ENCODE data around the gene LSM3.

The LSM3 gene

DNA sequence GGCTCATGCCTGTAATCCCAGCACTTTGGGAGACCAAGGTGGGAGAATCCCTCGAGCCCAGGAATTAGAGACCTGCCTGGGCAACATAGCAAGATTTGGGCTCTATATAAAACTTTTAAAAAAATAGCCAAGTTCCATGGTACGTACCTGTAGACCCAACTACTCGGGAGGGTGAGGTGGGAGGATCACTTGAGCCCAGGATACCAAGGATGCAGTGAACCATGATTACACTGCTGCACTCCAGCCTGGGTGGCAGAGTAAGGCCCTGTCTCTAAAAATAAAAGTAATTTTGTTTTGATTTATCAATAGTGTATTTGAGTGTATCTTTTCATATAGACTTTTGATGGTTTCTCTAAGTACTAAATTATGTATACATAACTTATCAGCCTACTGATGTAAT is 63.1 kb downstream of the LSM3 start:
- no peak for DNase-seq (ENCODE audit: low read depth)

DNA sequence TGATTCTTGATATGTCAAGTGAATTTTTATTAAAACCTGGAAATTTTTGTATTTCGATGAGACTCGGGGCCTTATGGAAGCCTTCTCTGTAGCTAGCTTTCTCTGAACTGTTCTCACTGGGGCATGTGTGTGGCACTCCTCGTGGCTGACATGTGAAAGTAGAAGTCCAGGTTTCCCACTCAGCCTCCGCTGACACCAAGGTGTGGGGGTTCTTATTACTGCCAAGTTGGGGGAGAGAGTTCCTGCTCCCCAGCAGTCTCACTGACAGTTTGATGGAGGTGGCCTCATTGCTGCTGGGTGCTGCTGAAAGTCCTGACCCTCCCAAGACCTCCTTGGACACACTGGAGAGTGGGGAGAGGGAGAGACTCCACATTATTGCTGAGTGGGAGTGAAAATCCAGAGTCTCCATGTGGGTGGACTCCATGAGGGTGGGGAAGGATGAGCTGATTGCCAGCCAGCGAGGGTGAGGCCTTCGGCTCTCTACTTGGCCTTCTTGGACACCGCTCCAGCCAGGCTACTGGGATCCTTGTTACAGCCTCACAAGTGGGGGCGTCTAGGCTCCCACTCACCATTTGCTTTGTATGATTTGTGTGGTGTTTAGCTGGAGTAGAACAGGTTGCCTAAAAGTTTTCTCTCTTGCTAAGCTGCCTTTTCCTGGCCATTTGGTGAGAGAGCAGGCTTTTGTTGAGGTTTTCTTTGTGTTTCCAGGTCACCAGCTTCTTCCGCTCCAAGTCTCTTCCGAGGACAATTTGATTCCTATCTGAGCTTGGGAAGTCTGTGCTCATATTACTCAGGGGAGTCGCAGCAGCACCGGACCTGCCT is 64.1 kb downstream of the LSM3 start:
- no peak for DNase-seq (ENCODE audit: low read depth)

DNA sequence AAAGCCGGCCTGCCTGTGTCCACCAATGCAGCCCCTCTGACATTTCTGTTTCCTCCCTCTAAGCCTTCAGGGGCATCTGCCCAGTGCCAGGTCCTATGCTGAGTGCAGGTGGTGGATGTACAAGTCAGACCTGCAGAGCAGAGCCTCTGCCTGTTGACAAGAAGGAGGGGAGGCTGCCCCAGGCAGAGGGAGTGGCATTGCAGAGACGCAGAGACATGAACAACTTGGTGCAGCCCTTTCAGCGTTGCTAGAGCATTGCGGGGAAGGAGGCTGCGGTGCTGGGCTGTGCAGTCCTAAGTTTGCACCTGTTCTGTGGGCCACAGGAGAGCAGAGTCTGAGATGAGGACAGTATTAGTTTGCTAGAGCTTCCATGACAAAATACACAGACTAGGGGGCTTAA is 65.2 kb downstream of the LSM3 start:
- DNase-seq (ENCODE audit: low read depth) = no peak

DNA sequence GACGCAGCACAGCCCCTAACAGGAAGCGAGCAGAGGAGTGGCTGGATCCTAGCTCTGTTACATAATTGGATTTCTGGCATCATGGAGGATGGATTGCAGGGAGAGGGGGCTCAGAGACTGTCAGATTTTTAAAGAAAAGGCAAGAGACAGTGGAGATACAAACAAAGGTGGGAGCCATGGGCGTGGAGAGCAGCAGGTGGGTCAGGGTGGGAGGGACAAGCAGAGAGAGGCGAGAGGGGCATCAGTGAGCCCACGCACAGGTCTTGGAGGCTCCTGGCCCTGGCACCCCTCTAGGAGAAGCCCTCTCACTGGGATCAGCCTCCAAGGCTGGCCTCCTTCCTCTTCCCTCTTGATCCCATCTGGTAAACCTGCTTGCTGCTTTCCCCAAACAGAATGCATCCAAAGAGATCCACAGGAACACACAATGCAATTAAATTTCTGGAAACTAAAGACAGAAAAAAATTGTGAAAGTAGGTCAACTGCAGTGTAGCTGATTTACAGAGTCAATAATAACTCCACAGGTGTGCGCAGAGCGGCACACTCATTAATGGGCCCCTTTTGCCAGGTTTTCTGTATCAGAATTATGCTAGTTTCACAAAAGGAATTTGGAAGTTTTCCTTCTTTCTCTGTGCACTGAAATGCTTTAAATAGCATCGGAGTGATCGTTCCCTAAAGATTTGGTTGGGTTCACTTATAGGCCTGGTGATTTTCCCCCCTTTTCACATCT is 66.1 kb downstream of the LSM3 start:
- DNase-seq (ENCODE audit: low read depth) = no peak

DNA sequence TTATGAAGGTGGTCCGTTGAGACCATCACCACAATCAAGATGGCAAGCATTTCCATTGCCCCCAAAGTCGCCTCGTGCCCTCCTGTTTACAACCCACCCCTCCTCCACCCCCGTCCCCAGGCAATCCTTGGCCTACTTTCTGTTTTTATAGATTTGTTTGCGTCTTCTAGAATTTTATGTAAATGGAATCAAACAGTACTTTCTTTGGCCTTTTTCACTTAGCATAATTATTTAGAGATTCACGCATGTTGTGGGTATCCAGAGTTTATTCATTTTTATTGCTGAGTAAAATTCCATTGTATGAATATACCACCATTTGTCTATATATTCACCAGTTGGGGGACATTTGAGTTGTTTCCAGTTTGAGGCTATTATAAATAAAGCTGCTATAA is 66.6 kb downstream of the LSM3 start:
- DNase-seq (ENCODE audit: low read depth) = no peak

DNA sequence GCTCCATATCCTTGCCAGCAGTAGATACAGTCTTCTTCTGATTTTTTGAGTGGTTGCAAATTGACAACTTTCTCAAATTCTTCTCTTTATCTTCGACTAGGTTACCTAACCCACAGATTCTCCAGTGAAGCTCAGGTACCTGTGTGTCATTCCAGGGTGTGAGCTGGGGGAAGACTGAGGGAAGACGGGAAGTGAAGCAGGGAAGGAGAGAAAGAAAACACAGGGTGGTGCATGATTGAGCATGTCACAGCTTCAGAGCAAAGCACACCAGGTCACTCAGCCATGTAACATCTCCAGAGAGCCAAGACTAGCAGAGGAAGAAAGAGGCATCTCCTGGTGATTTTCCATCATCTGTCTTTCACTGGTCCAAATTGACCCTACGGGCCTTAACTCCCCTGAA is 67.2 kb downstream of the LSM3 start:
- no peak for DNase-seq (ENCODE audit: low read depth)

DNA sequence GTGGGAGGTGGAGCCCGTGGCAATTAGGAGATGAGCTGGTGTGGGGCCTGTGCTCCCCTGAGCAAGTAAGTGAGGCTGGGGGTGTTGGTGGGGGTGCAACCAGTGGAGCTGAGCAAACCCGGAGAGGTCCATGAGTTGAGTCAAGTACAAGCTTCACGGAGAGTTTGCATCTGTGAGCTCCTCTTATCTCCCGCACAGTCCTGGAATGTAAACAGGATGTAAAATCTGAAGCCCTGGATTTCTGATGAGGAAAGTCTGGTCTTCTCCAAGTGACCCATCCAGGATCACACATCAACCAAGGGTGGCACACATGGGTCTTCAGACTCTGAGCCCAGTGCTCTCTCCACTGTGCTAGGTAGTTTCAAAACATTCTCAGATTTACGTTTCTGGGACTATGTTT is 67.8 kb downstream of the LSM3 start:
- DNase-seq (ENCODE audit: low read depth) = peak; percentile 56

DNA sequence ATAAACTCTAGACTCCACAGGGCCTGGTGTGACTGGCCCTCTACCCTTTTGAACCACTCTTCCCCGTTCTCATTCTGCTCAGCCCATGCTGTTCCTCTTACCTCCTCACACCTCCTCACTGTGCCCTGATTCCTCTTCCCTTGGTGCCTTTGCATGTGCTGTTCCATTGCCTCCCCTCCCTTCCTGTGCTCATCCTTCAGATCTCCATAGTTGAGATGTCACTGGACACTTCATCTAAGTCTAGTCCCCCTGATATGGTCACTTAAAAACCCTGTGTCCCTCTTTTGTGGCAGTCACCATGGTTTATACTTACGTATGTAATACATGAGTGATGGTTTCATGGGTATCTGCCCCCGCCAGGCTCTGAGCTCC is 69.8 kb downstream of the LSM3 start:
- no peak for DNase-seq (ENCODE audit: low read depth)

DNA sequence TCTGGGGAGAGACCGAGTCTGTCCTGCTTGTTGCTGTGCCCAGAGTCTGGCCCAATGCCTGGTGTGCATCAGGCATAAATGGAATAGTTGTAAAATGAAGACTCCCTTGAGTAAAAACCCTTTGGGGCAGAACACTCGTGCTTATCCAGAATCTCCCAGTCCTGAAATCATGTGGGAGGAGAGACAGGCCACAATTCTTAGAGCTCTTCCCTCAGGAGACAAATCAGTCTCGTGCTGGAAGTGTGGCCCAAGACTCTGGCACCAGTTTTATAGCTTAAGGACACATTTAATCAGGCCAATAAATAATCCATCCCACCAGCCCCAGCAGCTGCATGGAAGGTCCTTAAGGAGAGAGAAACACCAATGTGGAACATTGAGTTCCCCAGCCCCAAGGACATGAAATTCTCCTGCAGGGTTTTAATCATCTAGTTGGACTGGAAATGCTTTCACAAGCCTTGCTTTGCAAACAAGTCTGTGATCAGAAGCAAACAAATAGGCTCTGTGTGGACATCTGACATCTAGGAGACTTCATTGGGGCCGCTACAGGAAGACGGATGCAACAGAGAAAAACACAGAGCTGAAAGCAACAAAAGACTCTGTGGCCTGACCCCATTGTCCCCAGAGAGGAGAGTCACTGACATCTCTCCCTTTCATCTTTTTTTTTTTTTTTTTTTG is 70.4 kb downstream of the LSM3 start:
- DNase-seq (ENCODE audit: low read depth) = no peak

All from iris pigment epithelial cell (primary cell).